Natural killer cell (primary cell): Measurements from ENCODE around the gene DDN. TPM values are rescaled to one million over a fixed set of nuclear protein-coding genes. Genes with fewer than 3 reads are reported as not detected.

Experiments
- ATAC-seq, 3 donors: fragments of 150-1000 bp in 2 of 3; fragments of 200-7000 bp in 1 of 3; cut with Tn5 transposase; 1 replicate in 1 of 3; 2 replicates in 2 of 3; pipeline ENCODE4 v1.10.0; 2021; ENCODE audit warnings: mild to moderate bottlenecking in 2 of 3, moderate library complexity in 2 of 3
- DNase-seq, 2 donors: peaks; one replicate each; pipeline versions ENCODE4 v3.0.0 to v3.0.0-alpha.2; 2013 to 2021; ENCODE audit warnings: mixed read lengths in 1 of 2
- H3K27ac ChIP-seq: one replicate; pipeline ENCODE4 v1.5.1; 2013; ENCODE audit warnings: mild to moderate bottlenecking, low read length
- H3K27me3 ChIP-seq: one replicate; pipeline ENCODE4 v1.6.1; 2013; ENCODE audit warnings: low read length; ENCODE audit not compliant: control insufficient read depth, insufficient read depth
- H3K36me3 ChIP-seq: one replicate; pipeline ENCODE4 v1.6.1; 2013; ENCODE audit warnings: low read length; ENCODE audit not compliant: control insufficient read depth, insufficient read depth
- H3K4me1 ChIP-seq: one replicate; pipeline ENCODE4 v1.6.1; 2013; ENCODE audit warnings: low read length; ENCODE audit not compliant: control insufficient read depth, insufficient read depth
- H3K4me3 ChIP-seq: one replicate; pipeline ENCODE4 v1.5.1; 2013; ENCODE audit warnings: low read length
- H3K9me3 ChIP-seq: one replicate; pipeline ENCODE4 v1.6.1; 2013; ENCODE audit warnings: low read length; ENCODE audit not compliant: control insufficient read depth, insufficient read depth
- H3K27ac Mint-ChIP-seq, 2 donors: one replicate each; pipeline ENCODE4 v1.8.0; 2022; ENCODE audit warnings: mild to moderate bottlenecking in 2 of 2, mixed read lengths in 2 of 2, moderate library complexity in 1 of 2
- H3K27me3 Mint-ChIP-seq, 2 donors: one replicate each; pipeline ENCODE4 v1.8.0; 2022; ENCODE audit warnings: low read depth in 2 of 2, mixed read lengths in 2 of 2
- H3K36me3 Mint-ChIP-seq: one replicate; pipeline ENCODE4 v1.8.0; 2022; ENCODE audit warnings: mixed read lengths
- H3K4me1 Mint-ChIP-seq, 2 donors: one replicate each; pipeline ENCODE4 v1.8.0; 2022; ENCODE audit warnings: mixed read lengths in 2 of 2
- H3K4me3 Mint-ChIP-seq: one replicate; pipeline ENCODE4 v1.8.0; 2022; ENCODE audit warnings: mild to moderate bottlenecking, moderate library complexity, mixed read lengths
- H3K9me3 Mint-ChIP-seq, 2 donors: one replicate each; pipeline ENCODE4 v1.8.0; 2022; ENCODE audit warnings: mixed read lengths in 2 of 2
- CTCF ChIP-seq: fragments of 200-600 bp; IDR thresholded peaks from one replicate; pipeline ENCODE4 v1.8.0; 2022; ENCODE audit warnings: antibody characterized with exemption
- WGBS: methylation state at CpG from one replicate; pipeline ENCODE4 v1.1.7; 2013; ENCODE audit warnings: missing lambda C conversion rate; ENCODE audit not compliant: insufficient coverage; 5-methylcytosine and 5-hydroxymethylcytosine counted together
- intact Hi-C: fragments of 100-400 bp; cut with micrococcal nuclease; formaldehyde crosslinking; loops from one replicate; pipeline ENCODE4 v1.14.2; 2022
- total RNA-seq, 4 donors: library from RNA; stranded (reverse); fragments of 120-200 nt in 1 of 4; gene quantifications; one replicate each; pipeline versions ENCODE4 v1.2.3 to v1.2.4, GENCODE V29; 2013 to 2022

DDN gene
- total RNA-seq, 3 donors from 2014 or later (not counting 1 experiment from before 2014, with no cell fraction given) = 1.1 to 3.4 (median 1.4) TPM

- H3K4me3 Mint-ChIP-seq = no peak overlapping the region
- no peak overlapping the region for H3K27ac Mint-ChIP-seq
- TF ChIP-seq CTCF = no peak
- no peak for ATAC-seq
- peaks cover 29 to 35% of the 10 kb centered on the region in 2 donors for H3K4me1 Mint-ChIP-seq
- Histone ChIP-seq H3K9me3 (no peaks in the 10 kb centered on the region), H3K27ac (no peak overlapping the region), H3K4me3 (no peak overlapping the region), H3K27me3 (peaks cover 33% of the 10 kb centered on the region), H3K36me3 (no peaks in the 10 kb centered on the region), H3K4me1 (peaks cover 40% of the 10 kb centered on the region)
- intact Hi-C loops = no loop called here
- no peaks in the 10 kb centered on the region for H3K9me3 Mint-ChIP-seq
- WGBS = 94% methylated on average over 7 of the region's 7 CpGs
- peaks cover 19 to 25% of the 10 kb centered on the region in 2 donors for H3K27me3 Mint-ChIP-seq
- H3K36me3 Mint-ChIP-seq = no peaks in the 10 kb centered on the region
- DNase-seq = no peak
Measured at GRCh38 chr12:48967991-48968390, 31.2 kb downstream of the DDN start.

GRCh38 chr12:48966177-48966895 is 32.8 kb downstream of the DDN start:
- 83% methylated on average over 20 of the region's 20 CpGs for WGBS
- H3K4me3 ChIP-seq = no peak overlapping the region
- H3K27me3 Mint-ChIP-seq = peaks cover 11 to 17% of the 10 kb centered on the region in 2 donors
- no peak for TF ChIP-seq CTCF
- no peaks in the 10 kb centered on the region for H3K9me3 Mint-ChIP-seq
- H3K9me3 ChIP-seq = no peaks in the 10 kb centered on the region
- H3K27me3 ChIP-seq = peaks cover 17% of the 10 kb centered on the region
- no peak overlapping the region for H3K27ac ChIP-seq
- no peaks in the 10 kb centered on the region for H3K36me3 Mint-ChIP-seq
- ATAC-seq = no peak
- H3K4me1 Mint-ChIP-seq = peaks cover 13 to 19% of the 10 kb centered on the region in 2 donors
- H3K4me1 ChIP-seq = peaks cover 23% of the 10 kb centered on the region
- no peak for DNase-seq
- intact Hi-C loops = no loop called here
- no peak overlapping the region for H3K27ac Mint-ChIP-seq
- H3K4me3 Mint-ChIP-seq = no peak overlapping the region
- no peaks in the 10 kb centered on the region for H3K36me3 ChIP-seq

- Mint-ChIP-seq H3K4me3 (no peak overlapping the region), H3K4me1 (peaks cover 3 to 9% of the 10 kb centered on the region in 2 donors), H3K27me3 (peaks cover 1 to 7% of the 10 kb centered on the region in 2 donors), H3K9me3 (no peaks in the 10 kb centered on the region), H3K27ac (no peak overlapping the region), H3K36me3 (no peaks in the 10 kb centered on the region)
- H3K27me3 ChIP-seq = peaks cover 7% of the 10 kb centered on the region
- H3K4me3 ChIP-seq = no peak overlapping the region
- intact Hi-C loops = no loop called here
- no peak for ATAC-seq
- no peaks in the 10 kb centered on the region for H3K36me3 ChIP-seq
- H3K27ac ChIP-seq = no peak overlapping the region
- DNase-seq = no peak
- no peaks in the 10 kb centered on the region for H3K9me3 ChIP-seq
- H3K4me1 ChIP-seq = peaks cover 14% of the 10 kb centered on the region
- TF ChIP-seq CTCF = no peak
Measured at GRCh38 chr12:48965298-48965838, 33.8 kb downstream of the DDN start.

- peaks cover 0 to 6% of the 10 kb centered on the region in 2 donors for H3K27me3 Mint-ChIP-seq
- intact Hi-C loops = no loop called here
- H3K36me3 Mint-ChIP-seq = no peaks in the 10 kb centered on the region
- DNase-seq (no peak), ATAC-seq (no peak)
- H3K9me3 Mint-ChIP-seq = no peaks in the 10 kb centered on the region
- H3K27ac ChIP-seq = no peak overlapping the region
- TF ChIP-seq CTCF = no peak
- peaks cover 6% of the 10 kb centered on the region for H3K4me1 ChIP-seq
- no peaks in the 10 kb centered on the region for H3K36me3 ChIP-seq
- no peaks in the 10 kb centered on the region for H3K27me3 ChIP-seq
- no peak overlapping the region for H3K4me3 ChIP-seq
- no peaks in the 10 kb centered on the region for H3K9me3 ChIP-seq
- H3K4me3 Mint-ChIP-seq = no peak overlapping the region
- H3K27ac Mint-ChIP-seq = no peak overlapping the region
- peaks cover 6 to 13% of the 10 kb centered on the region in 2 donors for H3K4me1 Mint-ChIP-seq
Measured at GRCh38 chr12:48961801-48962200, 37.4 kb downstream of the DDN start.
